OCI-LY3 (cell line): ENCODE data around the gene ASXL1.

Experiments
- H2AFZ ChIP-seq: fragments of 200-600, 300-600 bp; shearing (Covaris generic); 2 replicates; pipeline ENCODE4 v1.6.0; 2014; ENCODE audit warnings: antibody characterized with exemption, low read depth, low read length
- H3K27ac ChIP-seq: fragments of 200-600, 300-600 bp; sonication (generic); 2 replicates; pipeline ENCODE4 v1.5.1; 2014; ENCODE audit warnings: mild to moderate bottlenecking, low read length, moderate library complexity, mixed read lengths
- H3K27me3 ChIP-seq: fragments of 200-600, 300-600 bp; sonication (generic); 2 replicates; pipeline ENCODE4 v1.6.1; 2014; ENCODE audit warnings: low read depth, low read length, mixed read lengths
- H3K36me3 ChIP-seq: fragments of 200-600, 300-600 bp; sonication (generic); replicated peaks from 2 replicates; pipeline ENCODE3; 2014; ENCODE audit warnings: low read depth, low read length, mixed read lengths
- H3K4me1 ChIP-seq: fragments of 300-600, 200-600 bp; sonication (generic); 2 replicates; pipeline ENCODE4 v1.6.1; 2014; ENCODE audit warnings: low read length, mixed read lengths
- H3K4me2 ChIP-seq: fragments of 200-600, 300-600 bp; sonication (generic); 2 replicates; pipeline ENCODE4 v1.6.1; 2014; ENCODE audit warnings: low read length, mixed read lengths
- H3K4me3 ChIP-seq: fragments of 300-600, 200-600 bp; sonication (generic); 2 replicates; pipeline ENCODE4 v1.5.1; 2014; ENCODE audit warnings: antibody characterized with exemption, mild to moderate bottlenecking, low read length, moderate library complexity
- H3K79me2 ChIP-seq: fragments of 300-600, 200-600 bp; shearing (Covaris generic); 2 replicates; pipeline ENCODE4 v1.6.1; 2014; ENCODE audit warnings: mild to moderate bottlenecking, low read length, mixed read lengths
- H3K9ac ChIP-seq: fragments of 300-600, 200-600 bp; shearing (Covaris generic); 2 replicates; pipeline ENCODE4 v1.6.0; 2014; ENCODE audit warnings: mild to moderate bottlenecking, low read length, moderate library complexity
- H3K9me3 ChIP-seq: fragments of 200-600, 300-600 bp; shearing (Covaris generic); 2 replicates; pipeline ENCODE4 v1.6.1; 2014; ENCODE audit warnings: low read length, mixed read lengths; ENCODE audit not compliant: insufficient read depth
- H4K20me1 ChIP-seq: fragments of 200-600, 300-600 bp; sonication (generic); 2 replicates; pipeline ENCODE4 v1.6.1; 2016; ENCODE audit warnings: low read length, mixed read lengths; ENCODE audit not compliant: insufficient read depth
- CTCF ChIP-seq: fragments of 200-600, 300-600 bp; sonication (generic); IDR thresholded peaks from 2 replicates; pipeline ENCODE4 v1.5.1; 2014; ENCODE audit warnings: antibody characterized with exemption, low read length, low read depth
- EZH2phosphoT487 ChIP-seq: fragments of 200-600 bp; shearing (Covaris generic); IDR thresholded peaks from 2 replicates; pipeline ENCODE4 v1.6.1; 2018; ENCODE audit warnings: antibody characterized with exemption, mixed run types, low read depth

ASXL1 gene

DNA sequence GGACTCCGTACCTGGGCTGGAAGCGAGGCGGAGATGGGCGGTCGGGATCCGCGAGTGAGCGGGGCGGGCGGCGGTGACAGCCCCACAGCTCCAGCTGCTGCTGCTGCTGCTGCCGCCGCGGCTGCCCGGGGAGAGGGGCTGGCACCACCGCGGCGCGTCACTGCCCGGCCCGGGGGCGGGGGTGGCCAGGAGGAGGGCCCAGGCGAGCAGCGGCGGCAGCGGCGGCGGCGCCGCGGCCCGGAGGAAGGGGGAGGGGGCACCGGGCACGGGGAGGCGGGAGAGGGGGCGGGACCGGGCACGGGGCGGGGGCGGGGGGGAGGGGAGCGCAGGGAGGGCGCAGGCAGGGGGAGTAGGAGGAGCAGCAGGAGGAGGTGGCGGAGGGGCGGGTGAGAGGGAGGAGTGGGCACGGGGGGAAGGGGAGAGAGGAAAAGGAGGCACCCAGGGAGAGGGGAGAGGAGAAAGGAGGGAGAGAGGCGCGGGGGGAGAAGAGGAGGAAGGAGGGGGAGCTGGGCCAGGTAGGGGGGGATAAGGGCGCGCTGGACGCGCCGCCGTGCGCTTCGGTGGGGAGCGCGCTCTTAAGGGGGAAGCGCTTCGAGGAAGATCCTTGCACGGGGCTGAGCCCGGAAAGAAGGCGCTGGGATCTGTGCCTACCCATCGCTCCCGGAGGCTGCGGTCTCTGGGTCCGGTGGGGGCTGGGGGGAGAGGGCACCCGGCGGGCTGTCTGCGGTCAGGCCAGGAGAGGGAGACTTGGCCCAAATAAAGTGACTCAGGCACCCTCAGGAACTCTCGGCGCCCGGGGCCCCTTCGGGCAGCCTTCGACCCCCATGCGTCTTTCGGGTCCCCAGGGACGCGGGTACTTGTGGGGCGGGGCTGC lies 125.5 kb downstream of the ASXL1 start:
- Histone ChIP-seq H3K27me3 (peaks cover 28% of the 10 kb centered on the region), H3K36me3 (no peaks in the 10 kb centered on the region), H3K4me1 (peaks cover 9% of the 10 kb centered on the region; the same call in 1 of the 2 replicates), H4K20me1 (no peaks in the 10 kb centered on the region), H3K9ac (peak overlapping the region; percentile 76), H3K79me2 (no peaks in the 10 kb centered on the region), H3K9me3 (no peaks in the 10 kb centered on the region), H3K27ac (no peak overlapping the region), H2AFZ (peak overlapping the region; percentile 78), H3K4me3 (peak overlapping the region; percentile 88), H3K4me2 (peak overlapping the region; percentile 95)
- no peak for TF ChIP-seq CTCF
- TF ChIP-seq EZH2phosphoT487, result no peak

DNA sequence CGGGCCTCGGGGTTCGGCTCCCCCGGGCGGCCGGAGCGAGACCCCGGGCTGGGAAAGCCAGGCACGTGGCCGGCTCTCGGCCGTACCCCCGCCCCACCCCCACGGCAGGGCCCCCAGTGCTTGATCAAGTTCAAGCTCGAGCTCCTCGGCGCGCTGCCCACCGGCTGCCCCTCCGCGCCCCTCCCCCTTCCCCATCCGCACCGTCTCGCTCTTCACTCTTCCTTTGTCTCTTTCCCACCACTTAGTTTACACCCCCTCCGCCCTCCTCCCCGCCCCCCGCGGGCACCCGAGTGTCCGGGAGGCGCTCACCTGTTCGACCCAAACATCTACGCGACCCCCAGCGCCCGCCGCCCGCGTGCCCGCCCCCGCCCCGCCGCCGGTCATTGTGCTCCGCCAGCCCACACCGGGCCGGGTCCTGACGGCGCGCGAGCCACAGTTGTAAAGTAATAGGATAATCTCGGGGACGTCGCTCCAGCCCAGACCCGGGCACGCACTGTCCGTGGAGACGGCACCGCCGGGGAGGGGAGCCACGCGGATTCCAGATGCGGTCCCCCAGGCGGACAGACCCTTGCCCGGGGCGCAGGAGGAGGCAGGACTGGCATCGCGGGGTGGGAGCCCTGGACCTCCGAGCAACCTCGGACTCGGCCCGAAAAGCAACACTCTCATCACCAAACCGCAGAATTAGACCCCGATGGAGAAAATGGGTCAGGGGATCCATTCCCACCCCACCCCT lies 126.3 kb downstream of the ASXL1 start:
- no peak overlapping the region for H3K27ac ChIP-seq

GRCh38 chr20:32484958-32485769 lies 127.0 kb downstream of the ASXL1 start:
- Histone ChIP-seq H3K79me2 (no peaks in the 10 kb centered on the region), H3K27ac (no peak overlapping the region), H4K20me1 (no peaks in the 10 kb centered on the region), H3K4me1 (peaks cover 9% of the 10 kb centered on the region; the same call in 1 of the 2 replicates), H3K4me2 (peak overlapping the region; percentile 95), H2AFZ (peak overlapping the region; percentile 78; the same call in 1 of the 2 replicates), H3K36me3 (no peaks in the 10 kb centered on the region), H3K9ac (peak overlapping the region; percentile 76), H3K9me3 (no peaks in the 10 kb centered on the region), H3K27me3 (peaks cover 28% of the 10 kb centered on the region), H3K4me3 (peak overlapping the region; percentile 88)
- TF ChIP-seq CTCF, result peak; percentile 85
- TF ChIP-seq EZH2phosphoT487, result no peak

More for the DNA sequence above, 126.3 kb downstream of the ASXL1 start:
- Histone ChIP-seq H4K20me1 (no peaks in the 10 kb centered on the region), H3K4me1 (peaks cover 9% of the 10 kb centered on the region; the same call in 1 of the 2 replicates), H3K4me2 (peak overlapping the region; percentile 95), H3K79me2 (no peaks in the 10 kb centered on the region), H3K9me3 (no peaks in the 10 kb centered on the region), H3K4me3 (peak overlapping the region; percentile 88), H3K36me3 (no peaks in the 10 kb centered on the region), H3K27me3 (peaks cover 28% of the 10 kb centered on the region), H2AFZ (peak overlapping the region; percentile 78), H3K9ac (peak overlapping the region; percentile 76)
- no peak for TF ChIP-seq CTCF
- no peak for TF ChIP-seq EZH2phosphoT487
